HG03139 (cell line): ENCODE measurements around the gene STPG3.

Source experiments
- ATAC-seq: cut with Tn5 transposase; IDR thresholded peaks from one replicate; pipeline ENCODE4 v1.9.1; 2021; ENCODE audit not compliant: unreplicated experiment

STPG3 gene

DNA sequence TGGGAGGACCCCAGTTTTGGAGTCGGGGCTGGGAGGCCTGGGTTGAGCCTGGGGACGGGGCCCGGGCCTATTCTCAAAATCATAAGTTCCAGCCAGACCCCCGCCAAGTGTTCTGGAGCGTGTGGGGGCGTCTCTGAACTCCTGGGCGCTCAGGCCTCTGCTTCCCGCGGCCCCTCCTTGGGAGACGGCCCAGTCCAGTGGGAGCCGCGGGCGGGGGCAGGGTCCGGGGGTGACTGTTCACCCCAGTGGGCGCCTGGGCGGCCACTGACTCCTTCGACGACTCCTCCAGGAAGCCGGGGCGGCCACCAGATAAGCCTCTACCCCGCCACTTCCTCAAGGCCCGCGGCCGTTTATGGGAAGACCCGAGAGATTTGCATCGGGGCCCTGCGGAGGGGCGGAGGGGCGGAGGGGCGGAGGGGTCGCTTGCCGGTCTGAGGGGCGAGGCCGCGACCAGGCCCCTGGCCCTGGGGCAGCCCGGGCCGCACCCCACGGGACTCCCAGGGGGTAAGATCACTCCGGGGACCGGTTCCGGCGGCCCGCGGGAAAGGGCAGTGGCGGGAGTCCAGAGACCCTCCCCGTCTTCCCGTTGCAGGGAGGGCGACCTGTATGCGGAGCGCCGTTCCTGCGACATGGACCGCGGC is 27.1 kb downstream of the STPG3 start:
- no peak for ATAC-seq

DNA sequence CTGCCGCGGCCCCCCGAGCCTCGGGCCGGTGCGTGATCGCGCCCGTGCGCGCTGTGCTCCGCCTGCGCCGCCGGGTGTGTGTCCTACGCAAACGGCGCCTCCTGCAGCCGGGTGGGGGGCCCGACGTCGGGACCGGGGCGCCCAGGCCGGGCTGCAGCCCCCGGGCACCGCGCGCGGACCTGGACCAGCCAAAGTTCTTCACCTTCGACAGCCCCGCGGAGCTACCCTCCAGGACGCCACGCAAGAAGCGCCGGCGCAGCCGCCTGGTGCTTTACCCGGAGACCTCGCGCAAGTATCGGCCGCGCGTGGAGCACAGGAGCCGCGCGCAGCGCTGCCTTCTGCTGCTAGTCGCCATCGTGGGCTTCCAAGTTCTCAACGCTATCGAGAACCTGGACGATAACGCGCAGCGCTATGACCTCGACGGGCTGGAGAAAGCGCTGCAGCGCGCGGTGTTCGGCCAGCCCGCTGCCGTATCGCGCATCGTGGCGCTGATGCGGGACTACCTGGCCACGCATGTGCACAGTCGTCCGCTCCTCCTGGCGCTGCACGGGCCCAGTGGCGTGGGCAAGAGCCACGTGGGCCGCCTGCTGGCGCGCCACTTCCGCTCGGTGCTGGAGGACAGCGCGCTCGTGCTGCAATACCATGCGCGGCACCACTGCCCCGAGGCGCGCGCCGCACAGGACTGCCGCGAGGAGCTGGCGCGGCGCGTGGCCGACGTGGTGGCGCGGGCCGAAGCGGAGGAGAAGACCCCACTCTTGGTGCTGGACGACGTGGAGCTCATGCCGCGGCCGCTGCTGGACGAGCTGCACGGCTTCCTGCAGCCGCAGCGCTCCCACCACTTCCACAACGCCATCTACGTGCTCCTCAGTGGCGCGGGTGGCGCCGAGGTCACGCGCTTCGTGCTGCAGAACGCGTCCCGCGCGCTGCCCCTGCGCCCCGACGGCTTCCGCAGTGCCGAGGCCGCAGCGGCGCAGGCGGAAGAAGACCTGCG is 27.9 kb downstream of the STPG3 start:
- ATAC-seq, result no peak

DNA sequence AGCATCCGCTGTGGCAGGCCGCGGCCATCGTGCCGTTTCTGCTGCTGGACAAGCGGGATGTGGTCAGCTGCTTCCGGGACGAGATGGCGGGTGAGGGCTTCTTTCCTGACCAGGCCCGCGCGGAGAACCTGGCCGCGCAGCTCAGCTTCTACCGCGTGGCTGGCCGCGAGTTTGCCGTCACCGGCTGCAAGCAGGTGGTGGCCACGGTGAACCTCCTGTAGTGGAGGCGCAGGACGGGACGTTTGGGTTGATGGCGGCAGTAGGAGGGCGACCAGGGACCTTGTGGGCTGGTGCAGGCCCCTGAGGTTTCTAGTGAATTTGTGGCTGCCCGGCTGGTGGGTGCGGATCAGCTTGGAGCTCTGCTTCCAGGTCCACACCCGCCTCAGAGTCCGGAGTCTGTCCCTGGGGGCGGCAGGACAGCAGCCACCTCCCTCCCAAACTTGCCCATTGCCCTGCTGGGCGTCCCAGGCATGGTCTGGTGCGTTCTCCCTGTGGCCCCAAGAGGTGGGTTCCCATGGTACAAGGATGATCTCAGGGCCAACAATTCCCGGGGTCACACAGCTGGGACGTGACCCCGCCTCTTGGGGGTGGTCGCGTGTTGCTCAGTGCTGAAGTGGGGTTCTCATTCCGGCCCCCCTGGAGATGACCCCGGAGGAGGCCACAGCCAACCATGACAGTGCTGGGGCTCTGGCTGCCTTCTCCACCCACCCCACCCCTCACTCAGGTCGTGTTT is 28.8 kb downstream of the STPG3 start:
- no peak for ATAC-seq

DNA sequence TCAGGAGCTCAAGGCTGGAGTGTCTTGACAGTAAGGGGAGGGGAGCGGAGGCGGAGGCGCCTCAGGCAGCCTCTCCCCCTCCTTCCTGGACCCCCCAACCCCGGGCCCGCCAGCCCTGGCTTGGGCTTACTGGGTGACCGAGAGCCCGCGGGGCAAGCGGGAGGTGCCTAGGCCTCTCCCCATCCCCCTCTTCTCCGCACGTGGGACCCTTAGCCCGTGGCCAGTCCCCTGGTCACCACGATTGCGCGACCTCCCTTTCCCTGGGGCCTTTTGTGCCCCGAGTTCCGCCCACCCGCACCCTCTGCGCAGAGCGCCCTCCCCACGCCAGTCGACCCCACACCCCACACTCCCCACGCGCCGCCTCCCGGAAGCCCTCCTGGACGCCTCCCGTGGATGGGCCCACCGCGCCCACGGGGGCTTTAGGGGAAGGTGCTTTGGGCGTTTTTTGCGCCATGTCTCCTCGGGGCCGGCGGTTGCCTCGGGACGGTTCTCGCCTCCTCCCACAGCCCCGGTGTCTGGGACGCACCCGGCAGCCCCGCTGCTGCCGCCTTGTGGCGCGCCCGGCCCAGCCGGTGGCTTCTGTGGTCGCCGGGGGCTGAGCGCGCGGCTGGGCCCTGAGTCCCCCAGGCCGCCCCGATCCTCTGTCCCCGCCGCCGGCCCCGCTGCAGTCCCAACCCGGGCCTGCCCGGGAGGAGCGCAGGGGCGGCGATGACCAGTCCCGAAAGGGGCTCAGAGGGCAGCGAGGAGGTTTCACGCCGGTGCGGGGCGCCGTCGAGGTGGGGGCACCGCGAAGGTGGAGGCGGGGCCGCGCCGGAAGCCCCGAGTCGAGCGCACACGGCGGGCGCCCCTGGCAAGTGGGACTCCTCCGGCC is 29.6 kb downstream of the STPG3 start:
- no peak for ATAC-seq

DNA sequence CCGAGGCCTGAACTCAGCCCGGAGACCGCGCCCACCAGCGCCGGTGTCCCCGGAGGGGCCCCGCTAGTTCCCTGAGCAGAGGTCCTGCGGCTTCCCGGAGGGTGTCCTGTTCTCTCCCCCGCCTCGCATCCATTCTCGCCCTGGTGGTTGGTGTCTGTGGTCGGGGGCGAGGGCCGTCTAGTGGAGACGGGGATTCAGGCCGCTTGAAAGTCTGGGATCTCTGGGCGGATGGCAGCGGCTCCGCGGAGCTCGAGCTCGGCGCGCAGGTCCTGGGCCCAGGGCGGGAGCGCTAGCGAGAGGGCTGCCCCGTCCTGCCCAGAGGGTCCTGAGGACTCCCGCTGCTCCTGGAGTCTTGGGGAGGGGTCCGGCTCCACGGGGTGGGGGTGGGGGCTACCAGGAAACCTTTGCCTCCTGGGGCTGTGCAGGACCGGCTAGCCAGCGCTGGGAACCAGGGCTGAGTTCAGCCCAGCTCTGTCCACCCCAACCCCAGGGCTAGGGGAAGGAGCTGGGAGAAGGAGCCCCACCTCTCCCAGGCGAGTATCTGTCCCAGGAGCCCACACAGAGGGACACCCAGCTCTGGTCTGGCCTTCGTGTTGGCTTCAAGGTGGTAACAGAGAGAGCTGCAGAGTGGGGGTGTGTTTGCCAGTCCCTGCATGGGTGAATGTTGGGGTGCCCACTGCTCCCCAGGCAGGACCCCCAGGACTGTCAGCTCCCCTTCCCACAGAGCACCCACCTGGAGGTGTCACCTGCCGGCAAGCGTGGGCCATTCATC is 30.4 kb downstream of the STPG3 start:
- no peak for ATAC-seq

DNA sequence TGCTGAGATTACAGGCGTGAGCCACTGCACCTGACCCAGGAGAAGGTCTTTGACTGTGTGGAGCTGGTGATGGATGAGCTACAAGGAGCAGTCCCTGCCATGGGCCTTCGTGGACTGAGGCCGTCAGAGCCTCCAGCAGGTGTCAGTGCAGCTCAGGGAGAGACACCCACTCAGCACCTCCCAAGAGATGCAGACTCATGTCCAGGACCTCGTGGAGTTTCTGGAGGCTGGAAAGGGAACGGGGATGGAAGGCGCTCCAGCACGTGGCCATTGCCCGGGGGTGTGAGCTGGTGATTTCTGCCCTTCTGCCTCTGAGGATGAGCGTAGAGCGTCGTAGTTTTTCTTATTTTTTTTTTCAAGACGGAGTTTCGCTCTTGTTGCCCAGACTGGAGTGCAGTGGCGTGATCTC is 35.9 kb downstream of the STPG3 start:
- ATAC-seq, result no peak

- no peak for ATAC-seq
Observed at GRCh38 chr9:137293094-137293481, 42.0 kb downstream of the STPG3 start.

DNA sequence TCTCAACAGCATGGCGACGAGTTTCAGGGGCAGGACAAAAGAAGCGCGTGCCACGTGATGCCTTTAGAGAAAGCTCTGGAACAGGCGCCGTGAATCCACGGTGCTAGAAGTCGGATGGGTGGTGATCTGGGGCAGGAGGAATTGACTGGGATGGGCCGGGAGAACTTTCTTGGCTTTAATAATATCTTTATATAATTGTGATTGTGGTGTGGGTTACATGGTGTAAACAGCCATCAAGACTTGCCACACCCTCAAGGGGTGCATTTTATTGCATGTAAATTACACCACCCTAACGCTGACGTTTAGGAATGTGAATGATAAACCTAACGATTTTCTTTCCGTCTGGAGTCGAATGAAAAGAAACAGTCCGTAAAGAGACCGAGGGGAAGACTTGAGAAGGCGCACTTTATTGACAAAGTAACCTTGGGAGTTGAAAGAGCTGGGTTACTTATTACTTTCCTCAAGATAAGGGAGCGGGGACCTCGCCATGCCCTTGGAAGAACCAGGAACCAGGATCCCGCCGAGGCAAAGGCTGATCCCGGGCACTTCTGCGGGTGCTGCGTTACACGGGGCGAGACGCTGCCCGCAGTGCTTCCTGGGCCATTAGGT is 42.5 kb downstream of the STPG3 start:
- ATAC-seq, result no peak

DNA sequence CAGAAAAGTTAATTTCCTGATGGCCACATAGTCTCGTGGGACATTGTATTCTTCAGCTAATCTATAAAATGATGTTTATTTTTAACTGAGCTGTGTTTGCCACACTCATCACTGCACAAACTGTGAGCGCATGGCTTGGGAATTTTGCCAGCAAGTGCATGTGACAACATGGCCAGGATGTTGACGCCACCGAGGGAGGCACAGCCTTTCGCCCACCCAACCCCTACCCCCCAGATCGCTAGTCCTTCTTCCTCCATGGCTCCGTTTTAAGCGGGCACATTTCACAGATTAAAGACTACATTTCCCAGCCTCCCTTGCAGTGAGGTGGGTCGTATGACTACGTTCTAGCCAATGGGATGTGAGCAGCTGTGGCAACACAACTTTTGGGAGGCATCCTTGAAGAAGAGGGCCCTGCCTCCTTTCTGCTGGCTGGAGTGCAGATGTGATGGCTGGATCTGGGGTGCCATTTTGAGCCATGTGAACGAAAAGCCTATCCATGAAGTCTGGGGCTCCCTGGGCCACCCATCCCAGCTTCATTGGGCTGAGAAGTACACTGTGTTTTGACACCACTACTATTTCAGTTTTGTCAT is 43.1 kb downstream of the STPG3 start:
- no peak for ATAC-seq

- ATAC-seq, result no peak
Observed at GRCh38 chr9:137294681-137295237, 43.7 kb downstream of the STPG3 start.

DNA sequence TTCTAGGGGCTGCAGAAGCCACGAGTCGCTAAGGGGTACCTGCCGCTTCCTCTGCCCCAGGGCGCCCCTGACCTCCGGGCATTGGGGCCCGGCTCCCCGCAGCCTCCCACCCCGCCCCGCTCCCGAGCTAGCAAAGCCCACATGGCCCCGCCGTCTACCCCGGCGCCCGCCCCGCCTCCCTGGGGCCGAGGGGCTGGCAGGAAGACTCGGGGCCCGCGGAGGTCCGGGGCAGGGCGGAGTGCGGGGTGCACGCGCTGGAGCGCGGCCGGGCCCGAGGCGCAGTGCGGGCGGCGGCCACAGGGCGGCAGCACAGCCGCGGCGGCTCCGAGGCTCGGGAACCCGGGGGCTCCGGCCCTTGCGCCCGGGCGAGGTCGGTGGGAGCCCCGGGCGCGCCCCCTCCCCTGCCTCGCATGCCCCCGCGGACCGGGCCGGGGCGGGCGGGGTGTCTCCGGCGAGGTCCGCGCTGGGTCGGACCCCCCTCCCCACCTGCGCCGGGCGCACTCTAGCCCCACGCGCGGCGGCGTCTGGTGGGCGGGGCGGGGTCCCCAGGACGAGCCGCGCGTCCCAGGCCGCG is 44.2 kb downstream of the STPG3 start:
- peak; percentile 56 for ATAC-seq

- ATAC-seq, result no peak
Observed at GRCh38 chr9:137295849-137296669, 45.0 kb downstream of the STPG3 start.

- no peak for ATAC-seq
Observed at GRCh38 chr9:137296670-137297664, 45.9 kb downstream of the STPG3 start.

DNA sequence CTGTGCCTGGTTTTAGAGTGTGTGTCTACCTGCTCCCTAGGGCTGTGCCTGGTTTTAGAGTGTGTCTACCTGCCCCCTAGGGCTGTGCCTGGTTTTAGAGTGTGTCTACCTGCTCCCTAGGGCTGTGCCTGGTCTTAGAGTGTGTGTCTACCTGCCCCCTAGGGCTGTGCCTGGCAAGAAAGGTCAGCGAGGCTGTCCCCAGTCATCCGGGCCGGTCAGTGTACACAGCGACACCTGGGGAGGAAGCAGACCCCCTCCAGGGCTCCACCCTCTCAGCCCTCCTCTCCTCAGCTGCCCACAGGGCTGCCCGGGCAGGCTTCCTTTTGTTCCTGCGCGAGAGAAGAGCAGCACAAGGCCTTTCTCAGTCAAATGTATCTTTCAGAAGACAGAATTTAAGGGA is 46.9 kb downstream of the STPG3 start:
- no peak for ATAC-seq

DNA sequence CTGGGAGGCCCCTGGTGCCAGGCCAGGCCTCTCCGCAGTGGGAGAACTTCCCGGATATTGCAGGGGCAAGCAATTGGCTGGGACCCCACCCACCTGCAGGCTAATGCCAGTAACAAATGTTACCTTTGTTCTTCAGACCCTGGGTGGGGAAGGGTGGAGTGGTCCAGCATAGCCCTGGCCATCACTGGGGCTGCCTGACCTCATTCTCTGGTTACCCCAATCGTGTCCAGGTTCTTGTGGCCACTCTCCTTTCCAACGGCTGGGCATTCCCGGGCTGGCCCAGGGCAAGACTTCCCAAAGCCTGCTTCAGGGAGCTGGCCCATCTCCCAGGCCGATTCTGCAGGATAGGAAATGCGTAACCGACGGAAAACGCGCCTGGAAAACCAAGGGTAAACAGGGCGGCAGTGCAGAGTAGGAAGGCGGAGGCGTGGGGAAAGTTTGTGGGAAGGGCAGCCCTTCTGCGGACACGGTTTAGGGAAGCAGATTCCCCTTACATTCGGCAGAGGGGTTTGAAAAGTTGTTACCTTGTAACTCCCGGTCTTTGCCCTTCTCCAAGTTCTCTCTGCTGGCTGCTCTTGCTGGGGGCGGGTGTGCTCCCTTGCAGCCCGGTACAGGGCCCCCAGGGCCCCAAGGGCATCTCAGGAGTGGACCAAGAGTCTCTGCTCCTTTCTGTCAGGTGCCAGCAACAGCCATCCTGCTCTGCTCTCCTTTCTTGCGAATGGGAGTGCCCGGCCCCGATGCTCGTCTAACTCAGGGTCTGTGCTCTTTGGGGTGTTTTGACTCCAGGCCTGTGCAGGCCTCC is 47.5 kb downstream of the STPG3 start:
- ATAC-seq, result no peak

GRCh38 chr9:137299203-137299565 is 48.1 kb downstream of the STPG3 start:
- ATAC-seq, result no peak
